GM23338 (cell line): Measurements from ENCODE around the gene ETFA. TPM values are rescaled to one million over a fixed set of nuclear protein-coding genes. Genes with fewer than 3 reads are reported as not detected.

Source experiments
- ATAC-seq: fragments of 200-7000 bp; cut with Tn5 transposase; 3 replicates; pipeline ENCODE4 v1.9.1; 2020
- DNase-seq: peaks from one replicate; pipeline ENCODE4 v3.0.0-alpha.2; 2015; ENCODE audit warnings: low spot score
- H2AFZ ChIP-seq: fragments of 200-600 bp; sonication (generic); 2 replicates; pipeline ENCODE4 v1.8.0; 2016; ENCODE audit warnings: antibody characterized with exemption, mild to moderate bottlenecking, moderate library complexity
- H3F3A ChIP-seq: fragments of 200-600 bp; sonication (generic); replicated peaks from 2 replicates; pipeline ENCODE4 v1.8.0; 2017; ENCODE audit warnings: antibody characterized with exemption, mixed run types, low read depth
- H3K27ac ChIP-seq: fragments of 200-600 bp; sonication (generic); 2 replicates; pipeline ENCODE4 v1.6.1; 2016; ENCODE audit warnings: low read depth
- H3K27me3 ChIP-seq: fragments of 200-600 bp; sonication (generic); 2 replicates; pipeline ENCODE4 v1.8.0; 2016; ENCODE audit warnings: mild to moderate bottlenecking, mixed run types, moderate library complexity; ENCODE audit not compliant: insufficient read depth
- H3K36me3 ChIP-seq: fragments of 200-600 bp; sonication (generic); 2 replicates; pipeline ENCODE4 v1.8.0; 2016; ENCODE audit warnings: mild to moderate bottlenecking; ENCODE audit not compliant: insufficient read depth
- H3K4me1 ChIP-seq: fragments of 200-600 bp; sonication (generic); 2 replicates; pipeline ENCODE4 v1.8.0; 2016; ENCODE audit warnings: mild to moderate bottlenecking, moderate library complexity; ENCODE audit not compliant: insufficient read depth
- H3K4me2 ChIP-seq: fragments of 200-600 bp; sonication (generic); 2 replicates; pipeline ENCODE4 v1.7.1; 2017; ENCODE audit warnings: mixed run types
- H3K4me3 ChIP-seq: fragments of 200-600 bp; sonication (generic); 2 replicates; pipeline ENCODE4 v1.6.1; 2016; ENCODE audit warnings: mixed run types
- H3K79me2 ChIP-seq: fragments of 200-600 bp; sonication (generic); replicated peaks from 2 replicates; pipeline ENCODE4 v1.8.0; 2017; ENCODE audit warnings: mild to moderate bottlenecking; ENCODE audit not compliant: insufficient read depth
- H3K9me2 ChIP-seq: fragments of 200-600 bp; sonication (generic); 2 replicates; pipeline ENCODE4 v1.8.0; 2017; ENCODE audit not compliant: insufficient read depth
- H4K20me1 ChIP-seq: fragments of 200-600 bp; sonication (generic); replicated peaks from 2 replicates; pipeline ENCODE4 v1.8.0; 2017; ENCODE audit warnings: mild to moderate bottlenecking; ENCODE audit not compliant: insufficient read depth
- H3K27ac Mint-ChIP-seq: 2 replicates; pipeline ENCODE4 v1.8.0; 2020; ENCODE audit warnings: inconsistent platforms, mild to moderate bottlenecking, moderate library complexity, mixed read lengths
- H3K27me3 Mint-ChIP-seq: 3 replicates; pipeline ENCODE4 v1.8.0; 2022; ENCODE audit warnings: low read depth, mild to moderate bottlenecking, moderate library complexity, mixed read lengths, inconsistent platforms; ENCODE audit not compliant: insufficient read depth, poor library complexity
- H3K36me3 Mint-ChIP-seq: 3 replicates; pipeline ENCODE4 v1.8.0; 2021; ENCODE audit warnings: low read depth, mild to moderate bottlenecking, inconsistent platforms, moderate library complexity, mixed read lengths
- H3K4me1 Mint-ChIP-seq: 3 replicates; pipeline ENCODE4 v1.8.0; 2020; ENCODE audit warnings: mild to moderate bottlenecking, inconsistent platforms, mixed read lengths
- H3K4me3 Mint-ChIP-seq: 3 replicates; pipeline ENCODE4 v1.8.0; 2021; ENCODE audit warnings: moderate library complexity, mild to moderate bottlenecking, inconsistent platforms, mixed read lengths
- H3K9me3 Mint-ChIP-seq: 3 replicates; pipeline ENCODE4 v1.8.0; 2020; ENCODE audit warnings: moderate library complexity, mild to moderate bottlenecking, inconsistent platforms, mixed read lengths
- CREB1 ChIP-seq: fragments of 250-450 bp; sonication (Bioruptor Pico); IDR thresholded peaks from 2 replicates; pipeline ENCODE4 v1.5.0; 2020; ENCODE audit warnings: low read depth, mild to moderate bottlenecking, moderate library complexity
- EZH2 ChIP-seq: fragments of 200-600 bp; sonication (generic); IDR thresholded peaks from one replicate; pipeline ENCODE4 v1.8.0; 2017; ENCODE audit warnings: antibody characterized with exemption, mild to moderate bottlenecking, low read depth; ENCODE audit not compliant: unreplicated experiment
- EZH2phosphoT487 ChIP-seq: fragments of 200-600 bp; sonication (generic); IDR thresholded peaks from one replicate; pipeline ENCODE4 v1.8.1; 2018; ENCODE audit warnings: antibody characterized with exemption; ENCODE audit not compliant: unreplicated experiment
- JUNB ChIP-seq: IDR thresholded peaks from one replicate; pipeline ENCODE4 v1.6.1; 2016; ENCODE audit warnings: antibody characterized with exemption; ENCODE audit not compliant: unreplicated experiment
- NANOG ChIP-seq: IDR thresholded peaks from 2 replicates; pipeline ENCODE4 v1.6.1; 2016; ENCODE audit warnings: antibody characterized with exemption, borderline replicate concordance
- POLR2AphosphoS5 ChIP-seq: IDR thresholded peaks from 2 replicates; pipeline ENCODE4 v1.6.1; 2016; ENCODE audit warnings: antibody characterized with exemption, low read depth
- STAT1 ChIP-seq: IDR thresholded peaks from one replicate; pipeline ENCODE4 v1.6.1; 2016; ENCODE audit warnings: antibody characterized with exemption; ENCODE audit not compliant: unreplicated experiment
- ZNF114 ChIP-seq: fragments of 250-450 bp; sonication (Bioruptor Pico); IDR thresholded peaks from 2 replicates; pipeline ENCODE4 v1.5.0; 2020; ENCODE audit warnings: mild to moderate bottlenecking, moderate library complexity
- ZNF331 ChIP-seq: fragments of 250-450 bp; sonication (Bioruptor Pico); IDR thresholded peaks from 2 replicates; pipeline ENCODE4 v1.5.0; 2020; ENCODE audit warnings: low read depth, mild to moderate bottlenecking, moderate library complexity
- ZNF462 ChIP-seq: fragments of 250-450 bp; sonication (Bioruptor Pico); IDR thresholded peaks from 2 replicates; pipeline ENCODE4 v1.5.0; 2020; ENCODE audit warnings: mild to moderate bottlenecking, moderate library complexity
- polyA plus RNA-seq: library from polyadenylated mRNA; unstranded; fragments of >200 nt; fragmentation: Nextera tagmentation; extraction: Ambion mirVana; gene quantifications from 2 replicates; pipeline ENCODE4 v1.2.1, GENCODE V29; 2016
- total RNA-seq: library from RNA; depleted of rRNA; stranded (reverse); fragments of >200 nt; shearing (Covaris generic); gene quantifications from 2 replicates; pipeline ENCODE4 v1.2.3, GENCODE V29; 2014
- TF ChIP-seq, protein P1 (sequence below), 2 experiments: fragments of 200-600 bp in 1 of 2; sonication (generic) in 1 of 2; conservative IDR thresholded peaks; 2 replicates each; pipeline versions ENCODE4 v1.5.1 to v1.6.1; 2016 to 2017; ENCODE audit warnings: antibody characterized with exemption in 2 of 2, low read depth in 2 of 2, mild to moderate bottlenecking in 2 of 2, moderate library complexity in 1 of 2
- TF ChIP-seq, protein P2 (sequence below): IDR thresholded peaks from 2 replicates; pipeline ENCODE4 v1.6.1; 2016; ENCODE audit warnings: antibody characterized with exemption
- TF ChIP-seq, protein P3 (sequence below): IDR thresholded peaks from one replicate; pipeline ENCODE4 v1.6.1; 2018; ENCODE audit warnings: antibody characterized with exemption; ENCODE audit not compliant: unreplicated experiment

The ETFA gene
- total and polyA plus RNA-seq, 2 experiments from 2014 or later: 52.9 to 69.1 TPM

- TF ChIP-seq EZH2phosphoT487 (no peak), ZNF114 (CRISPR knock-in tag) (no peak), ZNF462 (CRISPR knock-in tag) (no peak), POLR2AphosphoS5 (no peak), CREB1 (CRISPR knock-in tag) (no peak), ZNF331 (CRISPR knock-in tag) (no peak), NANOG (no peak), STAT1 (no peak), JUNB (no peak), EZH2 (no peak)
- TF ChIP-seq, protein P1, sequence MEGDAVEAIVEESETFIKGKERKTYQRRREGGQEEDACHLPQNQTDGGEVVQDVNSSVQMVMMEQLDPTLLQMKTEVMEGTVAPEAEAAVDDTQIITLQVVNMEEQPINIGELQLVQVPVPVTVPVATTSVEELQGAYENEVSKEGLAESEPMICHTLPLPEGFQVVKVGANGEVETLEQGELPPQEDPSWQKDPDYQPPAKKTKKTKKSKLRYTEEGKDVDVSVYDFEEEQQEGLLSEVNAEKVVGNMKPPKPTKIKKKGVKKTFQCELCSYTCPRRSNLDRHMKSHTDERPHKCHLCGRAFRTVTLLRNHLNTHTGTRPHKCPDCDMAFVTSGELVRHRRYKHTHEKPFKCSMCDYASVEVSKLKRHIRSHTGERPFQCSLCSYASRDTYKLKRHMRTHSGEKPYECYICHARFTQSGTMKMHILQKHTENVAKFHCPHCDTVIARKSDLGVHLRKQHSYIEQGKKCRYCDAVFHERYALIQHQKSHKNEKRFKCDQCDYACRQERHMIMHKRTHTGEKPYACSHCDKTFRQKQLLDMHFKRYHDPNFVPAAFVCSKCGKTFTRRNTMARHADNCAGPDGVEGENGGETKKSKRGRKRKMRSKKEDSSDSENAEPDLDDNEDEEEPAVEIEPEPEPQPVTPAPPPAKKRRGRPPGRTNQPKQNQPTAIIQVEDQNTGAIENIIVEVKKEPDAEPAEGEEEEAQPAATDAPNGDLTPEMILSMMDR (conservative IDR thresholded peaks at IDR 0.05; ENCODE audit: low read depth in 2 of 2): no peak
- TF ChIP-seq, protein P2, sequence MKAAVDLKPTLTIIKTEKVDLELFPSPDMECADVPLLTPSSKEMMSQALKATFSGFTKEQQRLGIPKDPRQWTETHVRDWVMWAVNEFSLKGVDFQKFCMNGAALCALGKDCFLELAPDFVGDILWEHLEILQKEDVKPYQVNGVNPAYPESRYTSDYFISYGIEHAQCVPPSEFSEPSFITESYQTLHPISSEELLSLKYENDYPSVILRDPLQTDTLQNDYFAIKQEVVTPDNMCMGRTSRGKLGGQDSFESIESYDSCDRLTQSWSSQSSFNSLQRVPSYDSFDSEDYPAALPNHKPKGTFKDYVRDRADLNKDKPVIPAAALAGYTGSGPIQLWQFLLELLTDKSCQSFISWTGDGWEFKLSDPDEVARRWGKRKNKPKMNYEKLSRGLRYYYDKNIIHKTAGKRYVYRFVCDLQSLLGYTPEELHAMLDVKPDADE: no peak
- TF ChIP-seq, protein P3, sequence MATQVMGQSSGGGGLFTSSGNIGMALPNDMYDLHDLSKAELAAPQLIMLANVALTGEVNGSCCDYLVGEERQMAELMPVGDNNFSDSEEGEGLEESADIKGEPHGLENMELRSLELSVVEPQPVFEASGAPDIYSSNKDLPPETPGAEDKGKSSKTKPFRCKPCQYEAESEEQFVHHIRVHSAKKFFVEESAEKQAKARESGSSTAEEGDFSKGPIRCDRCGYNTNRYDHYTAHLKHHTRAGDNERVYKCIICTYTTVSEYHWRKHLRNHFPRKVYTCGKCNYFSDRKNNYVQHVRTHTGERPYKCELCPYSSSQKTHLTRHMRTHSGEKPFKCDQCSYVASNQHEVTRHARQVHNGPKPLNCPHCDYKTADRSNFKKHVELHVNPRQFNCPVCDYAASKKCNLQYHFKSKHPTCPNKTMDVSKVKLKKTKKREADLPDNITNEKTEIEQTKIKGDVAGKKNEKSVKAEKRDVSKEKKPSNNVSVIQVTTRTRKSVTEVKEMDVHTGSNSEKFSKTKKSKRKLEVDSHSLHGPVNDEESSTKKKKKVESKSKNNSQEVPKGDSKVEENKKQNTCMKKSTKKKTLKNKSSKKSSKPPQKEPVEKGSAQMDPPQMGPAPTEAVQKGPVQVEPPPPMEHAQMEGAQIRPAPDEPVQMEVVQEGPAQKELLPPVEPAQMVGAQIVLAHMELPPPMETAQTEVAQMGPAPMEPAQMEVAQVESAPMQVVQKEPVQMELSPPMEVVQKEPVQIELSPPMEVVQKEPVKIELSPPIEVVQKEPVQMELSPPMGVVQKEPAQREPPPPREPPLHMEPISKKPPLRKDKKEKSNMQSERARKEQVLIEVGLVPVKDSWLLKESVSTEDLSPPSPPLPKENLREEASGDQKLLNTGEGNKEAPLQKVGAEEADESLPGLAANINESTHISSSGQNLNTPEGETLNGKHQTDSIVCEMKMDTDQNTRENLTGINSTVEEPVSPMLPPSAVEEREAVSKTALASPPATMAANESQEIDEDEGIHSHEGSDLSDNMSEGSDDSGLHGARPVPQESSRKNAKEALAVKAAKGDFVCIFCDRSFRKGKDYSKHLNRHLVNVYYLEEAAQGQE: no peak
- Histone ChIP-seq H3K27ac (no peak overlapping the region), H3K36me3 (no peaks in the 10 kb centered on the region), H3K4me3 (no peak overlapping the region), H4K20me1 (no peaks in the 10 kb centered on the region), H3K4me2 (no peak overlapping the region), H2AFZ (no peak overlapping the region), H3K79me2 (no peaks in the 10 kb centered on the region), H3K4me1 (no peaks in the 10 kb centered on the region), H3K27me3 (no peaks in the 10 kb centered on the region), H3K9me2 (no peaks in the 10 kb centered on the region), H3F3A (no peaks in the 10 kb centered on the region)
- ATAC-seq (no peak), DNase-seq (no peak)
- no peaks in the 10 kb centered on the region; the same call in 2 of the 3 replicates for H3K36me3 Mint-ChIP-seq
- H3K4me1 Mint-ChIP-seq: peaks cover 4% of the 10 kb centered on the region; the same call in 1 of the 3 replicates
- H3K9me3 Mint-ChIP-seq: no peaks in the 10 kb centered on the region
- H3K27me3 Mint-ChIP-seq: peaks cover 20% of the 10 kb centered on the region
- no peak overlapping the region for H3K4me3 Mint-ChIP-seq
- no peak overlapping the region for H3K27ac Mint-ChIP-seq
Measured at GRCh38 chr15:76176487-76177085, 134.7 kb downstream of the ETFA start.
